Mesendoderm (in vitro differentiated cells): ENCODE results near the gene FILIP1L.

ENCODE experiments used
- DNase-seq: peaks from one replicate; pipeline ENCODE4 v3.0.0; 2013
- H2AK5ac ChIP-seq: 2 replicates; pipeline ENCODE4 v1.6.1; 2013; ENCODE audit warnings: low read length, inconsistent platforms
- H2BK120ac ChIP-seq: 2 replicates; pipeline ENCODE4 v1.6.1; 2013; ENCODE audit warnings: low read depth, mild to moderate bottlenecking, low read length, moderate library complexity, mixed read lengths
- H2BK15ac ChIP-seq: replicated peaks from 2 replicates; pipeline ENCODE4 v1.6.1; 2013; ENCODE audit warnings: low read depth, mild to moderate bottlenecking, moderate library complexity
- H2BK5ac ChIP-seq: 2 replicates; pipeline ENCODE4 v1.6.1; 2013; ENCODE audit warnings: low read length, inconsistent platforms
- H3K18ac ChIP-seq: 2 replicates; pipeline ENCODE4 v1.6.1; 2013; ENCODE audit warnings: mild to moderate bottlenecking, low read length, mixed read lengths
- H3K23ac ChIP-seq: one replicate; pipeline ENCODE4 v1.6.1; 2013; ENCODE audit warnings: low read length
- H3K27ac ChIP-seq: 2 replicates; pipeline ENCODE4 v1.5.1; 2013; ENCODE audit warnings: low read depth, mild to moderate bottlenecking, inconsistent platforms, low read length, moderate library complexity
- H3K27me3 ChIP-seq: 2 replicates; pipeline ENCODE4 v1.6.1; 2013; ENCODE audit warnings: low read length, control low read depth, mild to moderate bottlenecking, inconsistent platforms; ENCODE audit not compliant: insufficient read depth, poor library complexity
- H3K36me3 ChIP-seq: 2 replicates; pipeline ENCODE4 v1.6.1; 2013; ENCODE audit warnings: low read length, inconsistent platforms; ENCODE audit not compliant: control insufficient read depth, insufficient read depth
- H3K4ac ChIP-seq: one replicate; pipeline ENCODE4 v1.6.1; 2013; ENCODE audit warnings: low read depth, mild to moderate bottlenecking, low read length, moderate library complexity
- H3K4me1 ChIP-seq: 2 replicates; pipeline ENCODE4 v1.6.1; 2013; ENCODE audit warnings: low read depth, low read length, inconsistent platforms; ENCODE audit not compliant: control insufficient read depth
- H3K4me2 ChIP-seq: 2 replicates; pipeline ENCODE4 v1.6.1; 2013; ENCODE audit warnings: low read length
- H3K4me3 ChIP-seq: 2 replicates; pipeline ENCODE4 v1.5.1; 2013; ENCODE audit warnings: mild to moderate bottlenecking, low read length
- H3K56ac ChIP-seq: one replicate; pipeline ENCODE4 v1.6.1; 2013; ENCODE audit warnings: low read length
- H3K79me1 ChIP-seq: 2 replicates; pipeline ENCODE4 v1.6.1; 2013; ENCODE audit warnings: low read length, inconsistent platforms
- H3K79me2 ChIP-seq: 2 replicates; pipeline ENCODE4 v1.6.1; 2013; ENCODE audit warnings: mild to moderate bottlenecking, low read length; ENCODE audit not compliant: control insufficient read depth, insufficient read depth
- H3K9ac ChIP-seq: 2 replicates; pipeline ENCODE4 v1.6.1; 2013; ENCODE audit warnings: low read length, inconsistent platforms
- H4K5ac ChIP-seq: one replicate; pipeline ENCODE4 v1.6.1; 2013; ENCODE audit warnings: low read length
- H4K8ac ChIP-seq: one replicate; pipeline ENCODE4 v1.6.1; 2013; ENCODE audit warnings: low read depth, mild to moderate bottlenecking, control low read depth, low read length, moderate library complexity
- WGBS: extraction: QIAGEN DNeasy Blood & Tissue Kit; methylation state at CpG from one replicate; pipeline ENCODE4 v1.1.7; 2013; ENCODE audit warnings: low lambda C conversion rate, missing lambda C conversion rate; ENCODE audit not compliant: insufficient coverage; ENCODE audit errors: extremely low coverage; 5-methylcytosine and 5-hydroxymethylcytosine counted together

The FILIP1L gene

DNA sequence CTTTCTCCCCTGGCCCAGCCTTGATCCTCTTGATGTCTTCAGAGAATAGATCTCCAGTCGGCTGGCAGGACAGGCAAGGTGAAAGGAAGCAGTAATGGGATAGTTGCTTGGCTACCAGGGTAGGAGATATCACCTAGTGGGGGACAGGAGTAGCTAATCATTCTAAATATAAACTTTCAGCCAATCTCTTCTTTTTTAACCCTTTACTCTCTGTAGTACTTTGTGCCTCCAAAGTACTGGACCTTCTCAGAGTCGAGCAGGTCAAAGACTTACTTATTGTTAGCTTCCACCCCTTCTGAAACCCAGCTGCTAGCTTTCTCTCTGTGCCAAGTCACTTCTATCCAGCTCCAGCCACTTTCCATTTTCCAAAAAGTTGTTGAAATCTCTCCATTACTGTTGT, 43.4 kb upstream of the FILIP1L start:
- Histone ChIP-seq H3K79me2 (no peaks in the 10 kb centered on the region), H2BK5ac (no peak overlapping the region), H4K8ac (no peak overlapping the region), H2AK5ac (no peak overlapping the region), H3K36me3 (no peaks in the 10 kb centered on the region), H3K27me3 (no peaks in the 10 kb centered on the region), H3K27ac (no peak overlapping the region), H3K9ac (no peak overlapping the region), H3K18ac (no peak overlapping the region), H3K4me1 (no peaks in the 10 kb centered on the region), H3K23ac (no peak overlapping the region), H4K5ac (no peak overlapping the region), H3K4me2 (no peak overlapping the region), H3K4ac (no peak overlapping the region), H3K79me1 (no peaks in the 10 kb centered on the region), H3K56ac (no peak overlapping the region), H2BK120ac (no peak overlapping the region), H2BK15ac (no peak overlapping the region), H3K4me3 (no peak overlapping the region)
- no CpG with 5 or more reads among the region's 2 CpGs for WGBS
- DNase-seq, result peak; percentile 69

GRCh38 chr3:100155590-100155989, 41.3 kb upstream of the FILIP1L start:
- Histone ChIP-seq H2BK5ac (no peak overlapping the region), H3K4ac (no peak overlapping the region), H3K56ac (no peak overlapping the region), H3K79me1 (no peaks in the 10 kb centered on the region), H3K36me3 (no peaks in the 10 kb centered on the region), H3K79me2 (no peaks in the 10 kb centered on the region), H2BK120ac (no peak overlapping the region), H3K27ac (no peak overlapping the region), H3K4me1 (no peaks in the 10 kb centered on the region), H2BK15ac (no peak overlapping the region), H3K4me2 (no peak overlapping the region), H4K5ac (no peak overlapping the region), H4K8ac (no peak overlapping the region), H3K27me3 (no peaks in the 10 kb centered on the region), H2AK5ac (no peak overlapping the region), H3K23ac (no peak overlapping the region), H3K4me3 (no peak overlapping the region), H3K18ac (no peak overlapping the region), H3K9ac (no peak overlapping the region)
- no peak for DNase-seq

- DNase-seq, result no peak
- Histone ChIP-seq H3K79me1 (no peaks in the 10 kb centered on the region), H3K4ac (no peak overlapping the region), H2BK120ac (no peak overlapping the region), H3K27me3 (no peaks in the 10 kb centered on the region), H3K4me2 (no peak overlapping the region), H3K4me3 (no peak overlapping the region), H4K5ac (no peak overlapping the region), H3K18ac (no peak overlapping the region), H2BK15ac (no peak overlapping the region), H3K9ac (no peak overlapping the region), H4K8ac (no peak overlapping the region), H3K27ac (no peak overlapping the region), H3K4me1 (no peaks in the 10 kb centered on the region), H3K56ac (no peak overlapping the region), H2BK5ac (no peak overlapping the region), H3K36me3 (no peaks in the 10 kb centered on the region), H2AK5ac (no peak overlapping the region), H3K79me2 (no peaks in the 10 kb centered on the region), H3K23ac (no peak overlapping the region)
Measured at GRCh38 chr3:100155128-100155527, 40.8 kb upstream of the FILIP1L start.

DNA sequence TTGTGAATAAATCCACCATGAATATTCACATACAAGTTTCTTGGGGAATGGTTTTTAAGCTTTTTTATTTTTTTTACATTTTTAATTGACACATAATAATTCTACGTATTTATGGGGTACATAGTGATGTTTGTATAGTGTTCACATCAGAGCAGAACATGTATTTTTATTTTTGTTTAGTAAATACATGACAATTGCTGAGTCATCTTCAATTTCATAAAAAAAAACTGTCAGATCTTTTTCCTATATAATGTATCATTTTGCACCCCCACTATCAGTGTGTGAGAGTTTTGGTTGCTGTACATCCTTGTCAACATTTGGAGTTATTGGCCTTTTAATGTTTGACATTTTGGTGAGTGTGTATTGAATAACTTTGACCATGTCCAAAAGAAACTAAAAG, 39.9 kb upstream of the FILIP1L start:
- Histone ChIP-seq H3K27ac (no peak overlapping the region), H3K23ac (no peak overlapping the region), H4K5ac (no peak overlapping the region), H4K8ac (no peak overlapping the region), H3K4ac (no peak overlapping the region), H3K9ac (no peak overlapping the region), H3K56ac (no peak overlapping the region), H2AK5ac (no peak overlapping the region), H2BK5ac (no peak overlapping the region), H2BK15ac (no peak overlapping the region), H3K36me3 (no peaks in the 10 kb centered on the region), H3K4me3 (no peak overlapping the region), H3K18ac (no peak overlapping the region), H3K79me1 (no peaks in the 10 kb centered on the region), H3K4me1 (no peaks in the 10 kb centered on the region), H3K4me2 (no peak overlapping the region), H3K27me3 (no peaks in the 10 kb centered on the region), H3K79me2 (no peaks in the 10 kb centered on the region), H2BK120ac (no peak overlapping the region)
- no CpG with 5 or more reads among the region's 1 CpG for WGBS
- DNase-seq, result no peak

DNA sequence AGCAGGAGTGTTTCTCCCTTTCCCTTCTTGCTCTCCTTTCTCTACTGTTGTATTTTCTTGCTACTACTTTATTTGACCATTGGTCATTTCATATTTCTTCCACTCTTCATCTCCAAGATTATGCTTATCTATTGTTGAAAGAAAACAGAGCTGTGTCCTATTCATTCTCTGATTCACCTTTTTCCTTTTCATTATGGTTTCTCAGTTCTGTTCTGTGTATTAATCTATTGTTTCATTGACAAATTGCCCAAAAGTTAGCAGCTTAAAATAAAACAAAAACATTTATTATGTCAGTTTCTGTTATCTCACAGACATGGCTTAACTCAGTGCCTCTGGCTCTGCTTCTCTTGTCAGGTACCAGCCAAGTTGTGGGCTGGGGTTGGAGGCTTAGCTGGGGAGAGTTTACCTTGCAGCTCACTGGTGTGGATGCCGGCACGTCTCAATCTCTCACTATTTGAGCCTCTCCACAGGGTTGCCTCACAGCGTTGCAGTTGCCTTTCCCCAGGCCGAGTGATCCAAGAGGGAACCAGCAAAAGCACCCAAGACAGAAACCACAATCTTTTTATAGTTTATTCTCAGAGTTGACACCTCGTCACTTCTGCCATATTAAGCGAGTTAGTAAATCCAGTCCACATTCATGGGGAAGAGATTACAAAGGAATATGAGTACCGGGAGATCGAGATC, 36.9 kb upstream of the FILIP1L start:
- H3K56ac ChIP-seq, result no peak overlapping the region
- no peak overlapping the region for H3K27ac ChIP-seq
- no peaks in the 10 kb centered on the region for H3K36me3 ChIP-seq
- H2BK120ac ChIP-seq, result no peak overlapping the region
- H3K18ac ChIP-seq, result no peak overlapping the region
- no peak overlapping the region for H2AK5ac ChIP-seq
- H3K27me3 ChIP-seq, result no peaks in the 10 kb centered on the region
- DNase-seq, result peak; percentile 46
- H3K4me1 ChIP-seq, result no peaks in the 10 kb centered on the region
- H2BK5ac ChIP-seq, result no peak overlapping the region
- H3K4me3 ChIP-seq, result no peak overlapping the region
- no CpG with 5 or more reads among the region's 8 CpGs for WGBS
- no peak overlapping the region for H2BK15ac ChIP-seq
- H3K4me2 ChIP-seq, result no peak overlapping the region
- no peak overlapping the region for H3K9ac ChIP-seq
- no peak overlapping the region for H4K8ac ChIP-seq
- no peak overlapping the region for H3K4ac ChIP-seq
- no peak overlapping the region for H4K5ac ChIP-seq
- H3K23ac ChIP-seq, result no peak overlapping the region
- no peaks in the 10 kb centered on the region for H3K79me1 ChIP-seq
- H3K79me2 ChIP-seq, result no peaks in the 10 kb centered on the region

DNA sequence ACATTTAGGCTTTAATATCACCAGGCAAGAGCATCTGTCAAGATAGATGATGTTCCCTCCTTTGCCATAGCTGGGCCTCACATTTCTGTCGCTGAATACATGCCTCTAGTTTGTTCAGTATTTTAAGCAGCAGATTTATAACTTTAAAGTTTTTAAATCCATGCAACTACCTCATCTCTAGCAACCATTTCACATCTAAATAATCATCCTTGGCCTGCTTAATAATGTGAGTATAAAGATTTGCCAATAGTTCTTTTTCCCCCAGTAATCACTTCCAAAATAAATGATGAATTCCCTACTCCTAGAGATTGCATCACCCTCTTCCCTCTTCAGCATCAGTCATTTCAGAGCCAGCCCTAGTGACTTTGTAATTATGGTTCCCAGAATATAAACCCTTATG, 36.2 kb upstream of the FILIP1L start:
- Histone ChIP-seq H3K27ac (no peak overlapping the region), H3K4me1 (no peaks in the 10 kb centered on the region), H4K8ac (no peak overlapping the region), H3K79me2 (no peaks in the 10 kb centered on the region), H3K9ac (no peak overlapping the region), H4K5ac (no peak overlapping the region), H3K79me1 (no peaks in the 10 kb centered on the region), H2BK120ac (no peak overlapping the region), H2BK5ac (no peak overlapping the region), H3K4me2 (no peak overlapping the region), H3K18ac (no peak overlapping the region), H3K36me3 (no peaks in the 10 kb centered on the region), H2AK5ac (no peak overlapping the region), H3K23ac (no peak overlapping the region), H3K27me3 (no peaks in the 10 kb centered on the region), H2BK15ac (no peak overlapping the region), H3K56ac (no peak overlapping the region), H3K4me3 (no peak overlapping the region), H3K4ac (no peak overlapping the region)
- WGBS, result no CpG with 5 or more reads among the region's 1 CpG
- DNase-seq, result no peak
